ENCODE data around the gene AZU1.

The AZU1 gene

GRCh38 chr19:795691-796581, 31.7 kb upstream of the AZU1 start:
- no peak for DNase-seq
- in situ Hi-C loops (cut with HindIII; ENCODE audit: low pct_ligation_motif_present, low pct_unique_long_range_greater_than_20kb, low sequenced_read_pairs), result no loop called here

DNA sequence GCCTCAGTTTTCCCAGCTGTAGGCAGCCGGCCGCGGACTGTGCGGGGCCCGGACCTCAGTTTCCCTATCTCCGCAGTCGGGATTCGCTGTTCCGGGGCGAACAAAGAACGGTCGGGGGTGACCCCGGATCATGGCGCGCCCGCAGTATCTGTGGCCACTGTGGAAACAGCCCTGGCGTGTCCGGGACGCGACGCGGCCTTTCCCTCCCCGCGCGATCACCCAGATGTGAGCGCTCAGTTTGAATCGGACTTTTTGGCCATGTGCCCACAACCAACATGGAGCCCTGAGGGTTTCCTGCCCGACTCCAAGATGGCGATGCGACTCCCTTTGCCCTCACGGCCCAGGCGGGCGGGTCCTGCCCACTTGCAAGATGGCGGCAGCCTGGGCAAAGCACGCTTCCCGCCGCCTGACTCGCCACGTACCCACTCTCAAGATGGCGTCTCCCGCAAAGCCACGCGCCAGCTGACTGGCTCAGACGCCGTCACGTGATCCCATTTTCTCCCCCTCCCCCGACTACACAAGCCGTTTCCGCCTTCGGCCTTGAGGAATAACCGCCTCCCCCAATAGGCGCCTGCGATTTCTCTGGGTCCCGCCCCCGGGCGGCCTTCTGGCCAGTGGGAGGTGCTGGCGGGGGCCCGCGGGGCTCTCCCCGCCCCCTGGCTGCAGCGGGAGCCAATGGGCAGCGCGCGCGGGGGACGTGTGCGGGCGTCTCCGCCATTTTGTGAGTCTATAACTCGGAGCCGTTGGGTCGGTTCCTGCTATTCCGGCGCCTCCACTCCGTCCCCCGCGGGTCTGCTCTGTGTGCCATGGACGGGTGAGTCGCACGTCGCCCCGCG, 30.7 kb upstream of the AZU1 start, which contains the start of gene PTBP1:
PTBP1 (plus strand) TSS at position 761 of the 836 bp plus-strand sequence; CDS start at position 807, 46 bp downstream.
- in situ Hi-C loops (cut with HindIII; ENCODE audit: low pct_ligation_motif_present, low pct_unique_long_range_greater_than_20kb, low sequenced_read_pairs), result no loop called here
- DNase-seq, result peak; percentile 99

DNA sequence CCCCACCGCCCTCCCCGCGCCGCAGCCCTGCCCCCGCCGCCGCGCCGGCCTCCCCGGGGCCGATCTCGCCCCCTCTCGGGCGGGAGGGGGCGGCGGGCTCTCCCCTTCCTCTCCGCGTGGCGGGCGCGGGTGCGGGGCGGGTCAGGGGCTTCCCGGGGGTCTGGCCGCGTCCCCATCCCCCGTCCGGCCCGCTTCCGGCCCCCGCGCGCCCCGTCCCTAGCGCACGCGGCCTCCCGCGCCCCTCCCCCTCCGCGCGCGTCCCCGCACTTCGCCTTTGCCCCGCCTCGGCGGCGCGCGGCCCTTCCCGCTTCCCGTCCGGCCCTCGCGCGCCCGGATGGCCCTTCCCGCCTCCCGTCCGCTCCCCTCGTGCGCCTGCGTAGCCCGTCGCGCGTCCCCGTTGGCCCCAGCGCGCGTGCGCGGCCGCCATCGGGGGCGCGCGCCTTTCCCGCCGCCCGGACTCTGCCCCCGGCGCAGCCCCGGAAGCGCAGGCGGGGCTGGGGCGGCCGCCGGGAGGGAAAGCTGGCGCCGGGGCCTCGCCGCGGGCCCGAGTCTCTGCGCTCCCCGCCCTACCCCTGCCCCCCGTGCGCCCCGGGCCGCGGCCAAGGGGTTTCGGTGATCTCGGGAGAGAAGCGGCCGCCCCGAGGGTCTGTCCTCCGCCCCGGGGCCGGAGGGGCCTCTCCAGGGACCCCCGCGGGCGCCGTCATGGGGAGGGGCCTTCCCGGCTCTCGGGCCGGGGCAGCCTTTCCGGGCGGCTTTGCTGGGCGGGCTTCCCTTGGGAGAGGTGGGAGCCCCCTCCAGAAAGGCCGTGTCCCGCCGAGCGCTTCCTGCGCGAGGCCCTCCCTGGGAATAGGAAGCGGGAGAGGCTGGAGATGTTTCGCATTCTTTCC, 29.9 kb upstream of the AZU1 start:
- in situ Hi-C loops (cut with HindIII; ENCODE audit: low pct_ligation_motif_present, low pct_unique_long_range_greater_than_20kb, low sequenced_read_pairs), result no loop called here
- peak; percentile 87 for DNase-seq

GRCh38 chr19:798415-799075, 29.1 kb upstream of the AZU1 start:
- in situ Hi-C loops (cut with HindIII; ENCODE audit: low pct_ligation_motif_present, low pct_unique_long_range_greater_than_20kb, low sequenced_read_pairs), result no loop called here
- DNase-seq, result peak; percentile 78

- peak; percentile 33 for DNase-seq
- in situ Hi-C loops (cut with HindIII; ENCODE audit: low pct_ligation_motif_present, low pct_unique_long_range_greater_than_20kb, low sequenced_read_pairs), result no loop called here
Observed at GRCh38 chr19:799076-799881, 28.4 kb upstream of the AZU1 start.

- DNase-seq, result no peak
- in situ Hi-C loops (cut with HindIII; ENCODE audit: low pct_ligation_motif_present, low pct_unique_long_range_greater_than_20kb, low sequenced_read_pairs), result no loop called here
Observed at GRCh38 chr19:800360-801029, 27.1 kb upstream of the AZU1 start.

GRCh38 chr19:801030-801860, 26.4 kb upstream of the AZU1 start:
- in situ Hi-C loops (cut with HindIII; ENCODE audit: low pct_ligation_motif_present, low pct_unique_long_range_greater_than_20kb, low sequenced_read_pairs), result no loop called here

DNA sequence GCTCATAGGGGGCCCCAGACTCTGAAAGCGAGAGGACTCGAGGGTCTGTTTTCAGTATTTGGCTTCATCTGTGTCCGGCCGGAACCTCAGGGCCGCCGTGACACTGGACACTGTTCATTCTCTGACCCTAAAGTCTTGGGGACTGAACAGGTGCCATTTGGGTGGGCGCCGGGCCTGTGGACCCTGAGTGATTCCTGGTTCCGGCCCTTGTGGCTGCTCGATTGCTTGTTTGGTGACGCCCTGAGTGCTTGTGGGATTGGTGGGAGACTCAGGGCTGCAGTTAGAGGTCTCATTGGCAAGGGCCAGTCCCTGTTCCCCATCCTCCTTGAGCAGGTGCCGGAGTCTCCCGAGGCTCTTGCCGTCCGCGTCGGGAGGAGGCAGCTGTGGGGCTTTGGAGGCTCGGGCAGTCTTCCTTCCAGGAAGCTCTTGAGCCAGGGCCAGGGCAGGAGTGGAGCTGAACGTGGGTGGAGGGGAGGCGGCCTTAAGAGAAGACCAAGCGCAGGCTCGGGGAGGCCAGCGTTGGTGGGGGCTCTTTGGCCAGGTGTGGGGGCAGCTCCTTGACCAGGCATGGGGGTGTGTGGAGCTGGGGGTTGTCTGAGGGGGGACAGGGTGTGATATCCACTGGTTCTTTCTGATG, 25.7 kb upstream of the AZU1 start:
- no peak for DNase-seq
- in situ Hi-C loops (cut with HindIII; ENCODE audit: low pct_ligation_motif_present, low pct_unique_long_range_greater_than_20kb, low sequenced_read_pairs), result no loop called here

More at GRCh38 chr19:801030-801860, 26.4 kb upstream of the AZU1 start:
- DNase-seq, result no peak

- in situ Hi-C loops (cut with HindIII; ENCODE audit: low pct_ligation_motif_present, low pct_unique_long_range_greater_than_20kb, low sequenced_read_pairs), result no loop called here
- no peak for DNase-seq
Observed at GRCh38 chr19:802498-803098, 25.0 kb upstream of the AZU1 start.

- DNase-seq, result no peak
- in situ Hi-C loops (cut with HindIII; ENCODE audit: low pct_ligation_motif_present, low pct_unique_long_range_greater_than_20kb, low sequenced_read_pairs), result no loop called here
Observed at GRCh38 chr19:803099-803561, 24.5 kb upstream of the AZU1 start.

- DNase-seq, result no peak
- in situ Hi-C loops (cut with HindIII; ENCODE audit: low pct_ligation_motif_present, low pct_unique_long_range_greater_than_20kb, low sequenced_read_pairs), result no loop called here
Observed at GRCh38 chr19:803686-804418, 23.8 kb upstream of the AZU1 start.

DNA sequence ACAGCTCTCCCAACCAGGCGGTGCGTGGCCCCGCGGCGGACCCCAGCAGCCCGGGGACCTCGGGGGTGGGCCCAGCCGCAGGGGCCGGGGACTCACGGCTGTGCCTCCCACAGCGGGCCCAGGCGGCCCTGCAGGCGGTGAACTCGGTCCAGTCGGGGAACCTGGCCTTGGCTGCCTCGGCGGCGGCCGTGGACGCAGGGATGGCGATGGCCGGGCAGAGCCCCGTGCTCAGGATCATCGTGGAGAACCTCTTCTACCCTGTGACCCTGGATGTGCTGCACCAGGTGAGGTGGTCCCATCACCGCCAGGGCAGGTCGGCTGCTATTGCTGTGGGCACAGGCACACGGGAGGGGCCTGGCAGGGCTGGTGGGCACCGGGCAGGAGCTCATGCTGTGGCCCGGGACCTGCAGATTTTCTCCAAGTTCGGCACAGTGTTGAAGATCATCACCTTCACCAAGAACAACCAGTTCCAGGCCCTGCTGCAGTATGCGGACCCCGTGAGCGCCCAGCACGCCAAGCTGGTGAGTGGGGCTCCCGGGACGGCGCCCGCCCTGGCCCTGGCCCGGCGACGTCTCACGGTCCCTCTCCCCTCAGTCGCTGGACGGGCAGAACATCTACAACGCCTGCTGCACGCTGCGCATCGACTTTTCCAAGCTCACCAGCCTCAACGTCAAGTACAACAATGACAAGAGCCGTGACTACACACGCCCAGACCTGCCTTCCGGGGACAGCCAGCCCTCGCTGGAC, 23.0 kb upstream of the AZU1 start:
- in situ Hi-C loops (cut with HindIII; ENCODE audit: low pct_ligation_motif_present, low pct_unique_long_range_greater_than_20kb, low sequenced_read_pairs), result no loop called here

DNA sequence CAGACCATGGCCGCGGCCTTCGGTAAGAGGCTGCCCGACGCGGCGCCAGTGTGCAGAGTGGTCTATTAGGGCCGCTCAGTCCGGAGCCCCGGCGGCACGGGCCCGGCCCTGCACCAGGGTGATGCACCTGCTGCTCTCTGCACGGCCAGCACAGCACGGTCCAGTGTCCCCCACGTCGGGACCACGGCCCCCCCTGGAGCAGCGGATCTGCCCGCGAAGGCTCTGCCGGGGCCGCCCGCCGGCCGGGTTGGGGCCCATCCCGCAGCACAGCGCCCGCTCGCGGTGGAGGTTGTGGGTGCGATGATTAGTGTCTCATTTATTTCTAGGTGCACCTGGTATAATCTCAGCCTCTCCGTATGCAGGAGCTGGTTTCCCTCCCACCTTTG, 22.5 kb upstream of the AZU1 start:
- in situ Hi-C loops (cut with HindIII; ENCODE audit: low pct_ligation_motif_present, low pct_unique_long_range_greater_than_20kb, low sequenced_read_pairs), result no loop called here
- no peak for DNase-seq

More for the DNA sequence above, 23.0 kb upstream of the AZU1 start:
- DNase-seq, result no peak

All from ACHN (cell line).